NB4 (cell line): Measurements from ENCODE around the gene GULP1.

Source experiments
- MYC ChIP-seq: IDR thresholded peaks from 2 replicates; pipeline ENCODE4 v1.6.1; 2011; ENCODE audit warnings: low read depth, low read length
- POLR2A ChIP-seq: IDR thresholded peaks from 2 replicates; pipeline ENCODE4 v1.6.1; 2011; ENCODE audit warnings: mild to moderate bottlenecking; ENCODE audit not compliant: insufficient read length; ENCODE audit errors: extremely low read depth
- TF ChIP-seq, protein P1 (sequence below): IDR thresholded peaks from one replicate; pipeline ENCODE4 v1.5.1; 2012; ENCODE audit warnings: low read depth, low read length
- TF ChIP-seq, protein P2 (sequence below): IDR thresholded peaks from 2 replicates; pipeline ENCODE4 v1.6.1; 2011; ENCODE audit warnings: low read depth, low read length

DNA sequence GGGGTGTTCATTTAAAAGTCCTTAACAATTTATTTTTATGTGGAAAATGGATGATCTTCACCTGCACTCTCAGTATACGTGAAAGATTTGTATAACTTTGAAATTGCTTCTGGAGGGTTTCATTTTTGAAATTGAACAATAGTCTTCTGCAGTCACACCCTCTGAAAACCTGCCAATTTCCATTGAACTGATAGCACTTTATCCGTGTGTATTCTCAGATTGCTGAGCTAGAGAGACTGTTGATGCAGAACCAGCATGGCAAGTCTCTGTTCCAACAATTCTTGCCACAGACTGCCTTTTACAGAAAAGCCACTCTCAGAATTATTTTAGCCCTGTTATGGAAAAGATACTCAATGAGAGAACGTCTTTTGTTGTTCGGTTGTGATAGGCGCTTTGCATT is 6.6 kb upstream of the GULP1 start:
- TF ChIP-seq, protein P1, sequence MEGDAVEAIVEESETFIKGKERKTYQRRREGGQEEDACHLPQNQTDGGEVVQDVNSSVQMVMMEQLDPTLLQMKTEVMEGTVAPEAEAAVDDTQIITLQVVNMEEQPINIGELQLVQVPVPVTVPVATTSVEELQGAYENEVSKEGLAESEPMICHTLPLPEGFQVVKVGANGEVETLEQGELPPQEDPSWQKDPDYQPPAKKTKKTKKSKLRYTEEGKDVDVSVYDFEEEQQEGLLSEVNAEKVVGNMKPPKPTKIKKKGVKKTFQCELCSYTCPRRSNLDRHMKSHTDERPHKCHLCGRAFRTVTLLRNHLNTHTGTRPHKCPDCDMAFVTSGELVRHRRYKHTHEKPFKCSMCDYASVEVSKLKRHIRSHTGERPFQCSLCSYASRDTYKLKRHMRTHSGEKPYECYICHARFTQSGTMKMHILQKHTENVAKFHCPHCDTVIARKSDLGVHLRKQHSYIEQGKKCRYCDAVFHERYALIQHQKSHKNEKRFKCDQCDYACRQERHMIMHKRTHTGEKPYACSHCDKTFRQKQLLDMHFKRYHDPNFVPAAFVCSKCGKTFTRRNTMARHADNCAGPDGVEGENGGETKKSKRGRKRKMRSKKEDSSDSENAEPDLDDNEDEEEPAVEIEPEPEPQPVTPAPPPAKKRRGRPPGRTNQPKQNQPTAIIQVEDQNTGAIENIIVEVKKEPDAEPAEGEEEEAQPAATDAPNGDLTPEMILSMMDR: no peak
- no peak for TF ChIP-seq POLR2A
- TF ChIP-seq, protein P2, sequence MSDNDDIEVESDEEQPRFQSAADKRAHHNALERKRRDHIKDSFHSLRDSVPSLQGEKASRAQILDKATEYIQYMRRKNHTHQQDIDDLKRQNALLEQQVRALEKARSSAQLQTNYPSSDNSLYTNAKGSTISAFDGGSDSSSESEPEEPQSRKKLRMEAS: no peak
- no peak for TF ChIP-seq MYC
